ENCODE measurements around the gene ASB7. TPM values are rescaled to one million over a fixed set of nuclear protein-coding genes. Genes with fewer than 3 reads are reported as not detected.
A peak's percentile ranks its signal among the peaks of the same experiment; 100 is the strongest.

The ASB7 gene
- total RNA-seq, 2 donors from 2014 or later, result 14.3 to 16.2 TPM

- Histone ChIP-seq H3K36me3 (ENCODE audit: control insufficient read depth, insufficient read depth, low read length) (peaks cover 6% of the 10 kb centered on the region), H3K27ac (ENCODE audit: low read depth, low read length) (no peak overlapping the region), H3K27me3 (ENCODE audit: control insufficient read depth, insufficient read depth, low read length, poor library complexity, severe bottlenecking) (no peaks in the 10 kb centered on the region), H3K4me1 (ENCODE audit: control insufficient read depth, insufficient read depth, low read length) (peaks cover 3% of the 10 kb centered on the region), H3K9ac (ENCODE audit: extremely low read depth, low read length, poor library complexity, severe bottlenecking) (no peak overlapping the region), H3K4me3 (ENCODE audit: low read length) (no peak overlapping the region), H3K9me3 (ENCODE audit: control insufficient read depth, low read length) (no peaks in the 10 kb centered on the region)
- Mint-ChIP-seq H3K9me3 (no peaks in the 10 kb centered on the region), H3K36me3 (ENCODE audit: low read depth) (peaks cover 9% of the 10 kb centered on the region), H3K4me1 (peaks cover 7% of the 10 kb centered on the region), H3K27me3 (ENCODE audit: insufficient read depth) (no peaks in the 10 kb centered on the region), H3K4me3 (no peak overlapping the region), H3K27ac (no peak overlapping the region)
- DNase-seq, result no peak
- 77% methylated on average over 1 of the region's 1 CpG; no CpG with 5 or more reads in 1 of the 2 experiments for WGBS, 2 experiments (ENCODE audit: insufficient coverage in 1 of 2, insufficient read length in 1 of 2)
- peak; percentile 69 for TF ChIP-seq CTCF (conservative IDR thresholded peaks at IDR 0.05)
Observed at GRCh38 chr15:100650685-100651084, 48.3 kb downstream of the ASB7 start.

GRCh38 chr15:100651253-100651652, 48.9 kb downstream of the ASB7 start:
- H3K27ac Mint-ChIP-seq, result peak overlapping the region; percentile 35
- H3K27me3 Mint-ChIP-seq (ENCODE audit: insufficient read depth), result no peaks in the 10 kb centered on the region

GRCh38 chr15:100652116-100652515, 49.7 kb downstream of the ASB7 start:
- no peak for DNase-seq
- no peaks in the 10 kb centered on the region for H3K9me3 Mint-ChIP-seq
- peaks cover 6% of the 10 kb centered on the region for H3K36me3 ChIP-seq (ENCODE audit: control insufficient read depth, insufficient read depth, low read length)
- WGBS, 2 experiments (ENCODE audit: insufficient coverage in 1 of 2, insufficient read length in 1 of 2), result 93% methylated on average over 2 of the region's 2 CpGs; no CpG with 5 or more reads in 1 of the 2 experiments
- H3K27me3 ChIP-seq (ENCODE audit: control insufficient read depth, insufficient read depth, low read length, poor library complexity, severe bottlenecking), result no peaks in the 10 kb centered on the region
- no peak overlapping the region for H3K27ac ChIP-seq (ENCODE audit: low read depth, low read length)
- no peak overlapping the region for H3K4me3 ChIP-seq (ENCODE audit: low read length)
- H3K27me3 Mint-ChIP-seq (ENCODE audit: insufficient read depth), result no peaks in the 10 kb centered on the region
- no peak for TF ChIP-seq CTCF (conservative IDR thresholded peaks at IDR 0.05)
- H3K4me1 Mint-ChIP-seq, result peaks cover 7% of the 10 kb centered on the region
- no peak overlapping the region for H3K9ac ChIP-seq (ENCODE audit: extremely low read depth, low read length, poor library complexity, severe bottlenecking)
- peaks cover 9% of the 10 kb centered on the region for H3K36me3 Mint-ChIP-seq (ENCODE audit: low read depth)
- H3K4me1 ChIP-seq (ENCODE audit: control insufficient read depth, insufficient read depth, low read length), result peaks cover 3% of the 10 kb centered on the region
- no peak overlapping the region for H3K27ac Mint-ChIP-seq
- H3K9me3 ChIP-seq (ENCODE audit: control insufficient read depth, low read length), result no peaks in the 10 kb centered on the region
- H3K4me3 Mint-ChIP-seq, result no peak overlapping the region

More at GRCh38 chr15:100651253-100651652, 48.9 kb downstream of the ASB7 start:
- H3K9me3 ChIP-seq (ENCODE audit: control insufficient read depth, low read length), result no peaks in the 10 kb centered on the region
- H3K27ac ChIP-seq (ENCODE audit: low read depth, low read length), result no peak overlapping the region
- 74 to 95% methylated on average over 3 to 5 of the region's 5 CpGs for WGBS, 2 experiments (ENCODE audit: insufficient coverage in 1 of 2, insufficient read length in 1 of 2)
- H3K36me3 Mint-ChIP-seq (ENCODE audit: low read depth), result peaks cover 9% of the 10 kb centered on the region
- no peak for DNase-seq
- H3K9ac ChIP-seq (ENCODE audit: extremely low read depth, low read length, poor library complexity, severe bottlenecking), result no peak overlapping the region
- H3K4me3 ChIP-seq (ENCODE audit: low read length), result no peak overlapping the region
- TF ChIP-seq CTCF (conservative IDR thresholded peaks at IDR 0.05), result peak; percentile 7
- H3K27me3 ChIP-seq (ENCODE audit: control insufficient read depth, insufficient read depth, low read length, poor library complexity, severe bottlenecking), result no peaks in the 10 kb centered on the region
- peaks cover 6% of the 10 kb centered on the region for H3K36me3 ChIP-seq (ENCODE audit: control insufficient read depth, insufficient read depth, low read length)
- H3K9me3 Mint-ChIP-seq, result no peaks in the 10 kb centered on the region
- H3K4me3 Mint-ChIP-seq, result no peak overlapping the region
- peaks cover 7% of the 10 kb centered on the region for H3K4me1 Mint-ChIP-seq
- H3K4me1 ChIP-seq (ENCODE audit: control insufficient read depth, insufficient read depth, low read length), result peaks cover 3% of the 10 kb centered on the region
